HG03439 (cell line): ENCODE measurements around the gene FCGR1A.
"Not testable (repeated sequence)": the region's sequence is repeated elsewhere in the genome, so short reads cannot be mapped to it uniquely, and the experiment has no call there.

Experiments used
- ATAC-seq: cut with Tn5 transposase; IDR thresholded peaks from one replicate; pipeline ENCODE4 v1.9.1; 2021; ENCODE audit warnings: mild to moderate bottlenecking, moderate library complexity; ENCODE audit not compliant: unreplicated experiment

FCGR1A gene

GRCh38 chr1:149782600-149782999 lies at the start of gene FCGR1A:
FCGR1A (plus strand) TSS chr1:149782694; CDS start chr1:149782744, 50 bp downstream.
- ATAC-seq: not testable (repeated sequence)

- ATAC-seq: not testable (repeated sequence)
These were observed 49.7 kb upstream of the FCGR1A start for GRCh38 chr1:149732781-149733180.

- ATAC-seq: not testable (repeated sequence)
These were observed 47.8 kb upstream of the FCGR1A start for GRCh38 chr1:149734692-149735091.

- not testable (repeated sequence) for ATAC-seq
These were observed 42.3 kb upstream of the FCGR1A start for GRCh38 chr1:149740148-149740581.

GRCh38 chr1:149740590-149741230 lies 41.8 kb upstream of the FCGR1A start:
- not testable (repeated sequence) for ATAC-seq

- not testable (repeated sequence) for ATAC-seq
These were observed 40.6 kb upstream of the FCGR1A start for GRCh38 chr1:149741914-149742313.

- not testable (repeated sequence) for ATAC-seq
These were observed 35.8 kb upstream of the FCGR1A start for GRCh38 chr1:149746463-149747356.

GRCh38 chr1:149747359-149748143 lies 34.9 kb upstream of the FCGR1A start:
- not testable (repeated sequence) for ATAC-seq

GRCh38 chr1:149748144-149748500 lies 34.4 kb upstream of the FCGR1A start:
- not testable (repeated sequence) for ATAC-seq

GRCh38 chr1:149750562-149750961 lies 31.9 kb upstream of the FCGR1A start:
- ATAC-seq: not testable (repeated sequence)

GRCh38 chr1:149752186-149752585 lies 30.3 kb upstream of the FCGR1A start:
- ATAC-seq: not testable (repeated sequence)

- not testable (repeated sequence) for ATAC-seq
These were observed 29.0 kb upstream of the FCGR1A start for GRCh38 chr1:149753466-149753865.

- not testable (repeated sequence) for ATAC-seq
These were observed 27.2 kb upstream of the FCGR1A start for GRCh38 chr1:149755294-149755693.

- ATAC-seq: not testable (repeated sequence)
These were observed 20.2 kb upstream of the FCGR1A start for GRCh38 chr1:149762294-149762693.

- ATAC-seq: not testable (repeated sequence)
These were observed 18.2 kb upstream of the FCGR1A start for GRCh38 chr1:149764087-149764800.

GRCh38 chr1:149766241-149766640 lies 16.3 kb upstream of the FCGR1A start:
- ATAC-seq: not testable (repeated sequence)

- ATAC-seq: not testable (repeated sequence)
These were observed 13.3 kb upstream of the FCGR1A start for GRCh38 chr1:149769216-149769615.

GRCh38 chr1:149770661-149771060 lies 11.8 kb upstream of the FCGR1A start:
- ATAC-seq: not testable (repeated sequence)

- ATAC-seq: peak; percentile 70
These were observed 10.7 kb upstream of the FCGR1A start for GRCh38 chr1:149771653-149772425.
